ENCODE results near the gene SCLT1. TPM values are rescaled to one million over a fixed set of nuclear protein-coding genes. Genes with fewer than 3 reads are reported as not detected.

The SCLT1 gene
- total and polyA plus RNA-seq, 2 of the 4 experiments (the other 2 are of a cell fraction): 4.9 to 7.7 TPM

DNA sequence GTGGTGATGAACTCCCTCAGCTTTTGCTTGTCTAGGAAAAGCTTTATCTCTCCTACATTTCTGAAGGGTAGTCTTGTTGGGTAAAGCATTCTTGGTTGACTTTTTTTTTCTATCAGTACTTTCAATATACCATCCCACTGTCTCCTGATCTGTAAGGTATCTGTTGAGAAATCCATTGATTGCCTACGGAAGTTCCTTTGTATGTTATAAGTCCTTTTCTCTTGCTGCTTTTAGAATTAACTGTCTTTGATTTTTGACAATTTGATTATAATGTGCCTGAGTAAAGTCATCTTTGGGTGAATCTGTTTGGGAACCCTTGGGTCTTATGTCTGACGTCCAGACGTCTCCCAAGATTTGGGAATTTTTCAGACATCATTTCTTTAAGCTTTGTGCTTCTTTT, 30.8 kb downstream of the SCLT1 start:
- no peak overlapping the region for H2BK120ac ChIP-seq (ENCODE audit: low read depth, low read length)
- WGBS, 2 experiments (ENCODE audit: extremely low coverage in 2 of 2, insufficient read length in 1 of 2): 100% methylated on average over 2 of the region's 3 CpGs; no CpG with 5 or more reads in 1 of the 2 experiments
- H4K5ac ChIP-seq (ENCODE audit: low read depth, low read length): no peak overlapping the region
- no peak overlapping the region for H4K91ac ChIP-seq (ENCODE audit: insufficient read depth, low read depth, low read length)
- no peak overlapping the region for H3K4me3 ChIP-seq (ENCODE audit: insufficient read depth, low read depth, low read length)
- dilution Hi-C loops (cut with HindIII; ENCODE audit: low sequenced_read_pairs, unreplicated experiment): no loop called here
- no peak overlapping the region for H3K4ac ChIP-seq (ENCODE audit: low read depth, low read length)
- H4K20me1 ChIP-seq (ENCODE audit: insufficient read depth, low read length): no peaks in the 10 kb centered on the region
- ATAC-seq (ENCODE audit: low read depth): no peak
- no TSS peak for BruUV-seq (replicated peaks)
- CTCF ChIA-PET: no interaction called here
- no peak overlapping the region for H2BK5ac ChIP-seq (ENCODE audit: low read depth, low read length, poor library complexity, severe bottlenecking)
- no peaks in the 10 kb centered on the region for H3K4me1 ChIP-seq (ENCODE audit: control insufficient read depth, insufficient read depth, low read length)
- no peak for DNase-seq
- intact Hi-C loops (cut with micrococcal nuclease): no loop called here
- no peak overlapping the region for H4K8ac ChIP-seq (ENCODE audit: low read depth in 2 of 2, low read length in 2 of 2)
- in situ Hi-C loops (cut with MboI; ENCODE audit: low sequenced_read_pairs): no loop called here
- H2AFZ ChIP-seq (replicated peaks; ENCODE audit: low read length, poor library complexity): no peak overlapping the region
- peaks cover 5% of the 10 kb centered on the region for H3K36me3 ChIP-seq (ENCODE audit: control insufficient read depth, insufficient read depth, low read length)
- H3K27ac ChIP-seq (ENCODE audit: insufficient read depth, low read length): no peak overlapping the region
- no peaks in the 10 kb centered on the region for H3K9me1 ChIP-seq (ENCODE audit: insufficient read depth, low read length)
- no peak overlapping the region for H2AK5ac ChIP-seq (ENCODE audit: low read depth, low read length)
- no peak overlapping the region for H2BK20ac ChIP-seq (ENCODE audit: low read depth, low read length)
- peaks cover 4 to 6% of the 10 kb centered on the region in 2 experiments; a peak in 3 of 4 replicates for H3K79me1 ChIP-seq (ENCODE audit: low read depth in 1 of 2, low read length in 2 of 2)
- no peak for TF ChIP-seq RCOR1 (IDR thresholded peaks at IDR 0.05; ENCODE audit: insufficient replicate concordance, low read length)
- TF ChIP-seq, protein P1, sequence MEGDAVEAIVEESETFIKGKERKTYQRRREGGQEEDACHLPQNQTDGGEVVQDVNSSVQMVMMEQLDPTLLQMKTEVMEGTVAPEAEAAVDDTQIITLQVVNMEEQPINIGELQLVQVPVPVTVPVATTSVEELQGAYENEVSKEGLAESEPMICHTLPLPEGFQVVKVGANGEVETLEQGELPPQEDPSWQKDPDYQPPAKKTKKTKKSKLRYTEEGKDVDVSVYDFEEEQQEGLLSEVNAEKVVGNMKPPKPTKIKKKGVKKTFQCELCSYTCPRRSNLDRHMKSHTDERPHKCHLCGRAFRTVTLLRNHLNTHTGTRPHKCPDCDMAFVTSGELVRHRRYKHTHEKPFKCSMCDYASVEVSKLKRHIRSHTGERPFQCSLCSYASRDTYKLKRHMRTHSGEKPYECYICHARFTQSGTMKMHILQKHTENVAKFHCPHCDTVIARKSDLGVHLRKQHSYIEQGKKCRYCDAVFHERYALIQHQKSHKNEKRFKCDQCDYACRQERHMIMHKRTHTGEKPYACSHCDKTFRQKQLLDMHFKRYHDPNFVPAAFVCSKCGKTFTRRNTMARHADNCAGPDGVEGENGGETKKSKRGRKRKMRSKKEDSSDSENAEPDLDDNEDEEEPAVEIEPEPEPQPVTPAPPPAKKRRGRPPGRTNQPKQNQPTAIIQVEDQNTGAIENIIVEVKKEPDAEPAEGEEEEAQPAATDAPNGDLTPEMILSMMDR (conservative IDR thresholded peaks at IDR 0.05; ENCODE audit: low read depth, low read length): no peak
- TF ChIP-seq, protein P2, sequence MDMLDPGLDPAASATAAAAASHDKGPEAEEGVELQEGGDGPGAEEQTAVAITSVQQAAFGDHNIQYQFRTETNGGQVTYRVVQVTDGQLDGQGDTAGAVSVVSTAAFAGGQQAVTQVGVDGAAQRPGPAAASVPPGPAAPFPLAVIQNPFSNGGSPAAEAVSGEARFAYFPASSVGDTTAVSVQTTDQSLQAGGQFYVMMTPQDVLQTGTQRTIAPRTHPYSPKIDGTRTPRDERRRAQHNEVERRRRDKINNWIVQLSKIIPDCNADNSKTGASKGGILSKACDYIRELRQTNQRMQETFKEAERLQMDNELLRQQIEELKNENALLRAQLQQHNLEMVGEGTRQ (IDR thresholded peaks at IDR 0.05; ENCODE audit: low read depth, low read length): no peak
- TF ChIP-seq FOS (IDR thresholded peaks at IDR 0.05; ENCODE audit: low read depth, low read length): no peak
- no peak for TF ChIP-seq CEBPB (IDR thresholded peaks at IDR 0.05; ENCODE audit: low read depth, low read length)
- TF ChIP-seq SMC3 (IDR thresholded peaks at IDR 0.05; ENCODE audit: low read depth, low read length): no peak
- no peak for TF ChIP-seq POLR2A (IDR thresholded peaks at IDR 0.05; ENCODE audit: low read depth, low read length)
- no peak for TF ChIP-seq NFE2L2 (IDR thresholded peaks at IDR 0.05; ENCODE audit: low read depth, low read length)
- no peak for TF ChIP-seq RFX5 (IDR thresholded peaks at IDR 0.05; ENCODE audit: low read depth, low read length)
- TF ChIP-seq RAD21 (IDR thresholded peaks at IDR 0.05; ENCODE audit: low read length): no peak
- no peak for TF ChIP-seq MXI1 (IDR thresholded peaks at IDR 0.05; ENCODE audit: borderline replicate concordance, low read depth, low read length)
- TF ChIP-seq BHLHE40 (IDR thresholded peaks at IDR 0.05; ENCODE audit: low read depth, low read length): no peak
- TF ChIP-seq CHD1 (IDR thresholded peaks at IDR 0.05; ENCODE audit: low read depth, low read length): no peak
- TF ChIP-seq, protein P3, sequence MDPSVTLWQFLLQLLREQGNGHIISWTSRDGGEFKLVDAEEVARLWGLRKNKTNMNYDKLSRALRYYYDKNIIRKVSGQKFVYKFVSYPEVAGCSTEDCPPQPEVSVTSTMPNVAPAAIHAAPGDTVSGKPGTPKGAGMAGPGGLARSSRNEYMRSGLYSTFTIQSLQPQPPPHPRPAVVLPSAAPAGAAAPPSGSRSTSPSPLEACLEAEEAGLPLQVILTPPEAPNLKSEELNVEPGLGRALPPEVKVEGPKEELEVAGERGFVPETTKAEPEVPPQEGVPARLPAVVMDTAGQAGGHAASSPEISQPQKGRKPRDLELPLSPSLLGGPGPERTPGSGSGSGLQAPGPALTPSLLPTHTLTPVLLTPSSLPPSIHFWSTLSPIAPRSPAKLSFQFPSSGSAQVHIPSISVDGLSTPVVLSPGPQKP (IDR thresholded peaks at IDR 0.05; ENCODE audit: borderline replicate concordance, low read depth, low read length): no peak
- H3K23ac ChIP-seq (ENCODE audit: low read depth, low read length): no peak overlapping the region
- H2AK9ac ChIP-seq (replicated peaks; ENCODE audit: low read depth, low read length, poor library complexity): no peak overlapping the region
- H3K18ac ChIP-seq (ENCODE audit: low read depth, low read length): no peak overlapping the region
- POLR2A ChIA-PET (ENCODE audit: unreplicated experiment): no interaction called here
- H2BK15ac ChIP-seq (ENCODE audit: low read depth, low read length): no peak overlapping the region
- H3K56ac ChIP-seq (ENCODE audit: extremely low read depth, insufficient read depth, low read length): no peak overlapping the region
- H3K4me2 ChIP-seq (ENCODE audit: low read depth, low read length): no peak overlapping the region
- no peak overlapping the region for H3K14ac ChIP-seq (replicated peaks; ENCODE audit: low read depth, low read length)
- H3K9ac ChIP-seq (ENCODE audit: low read depth, low read length): no peak overlapping the region
- no peaks in the 10 kb centered on the region for H3K27me3 ChIP-seq (ENCODE audit: control insufficient read depth, insufficient read depth, low read length)
- H3K9me3 ChIP-seq (ENCODE audit: control insufficient read depth, insufficient read depth, low read length): peaks cover 26% of the 10 kb centered on the region
